Stimulated activated CD8-positive, alpha-beta memory T cell treated with anti-CD3 and anti-CD28 coated beads, Interleukin-12 subunit alpha, Interleukin-12 subunit beta, amount 100 ng/mL, for 24 hours (primary cell): ENCODE results near the gene IRGQ.
"Not testable (repeated sequence)": the region's sequence is repeated elsewhere in the genome, so short reads cannot be mapped to it uniquely, and the experiment has no call there.

ENCODE experiments used
- DNase-seq: peaks from one replicate; pipeline ENCODE4 v3.0.0-alpha.2; 2020; ENCODE audit errors: extremely low read depth

Gene IRGQ

GRCh38 chr19:43623889-43624670 is 28.1 kb upstream of the IRGQ start:
- no peak for DNase-seq

DNA sequence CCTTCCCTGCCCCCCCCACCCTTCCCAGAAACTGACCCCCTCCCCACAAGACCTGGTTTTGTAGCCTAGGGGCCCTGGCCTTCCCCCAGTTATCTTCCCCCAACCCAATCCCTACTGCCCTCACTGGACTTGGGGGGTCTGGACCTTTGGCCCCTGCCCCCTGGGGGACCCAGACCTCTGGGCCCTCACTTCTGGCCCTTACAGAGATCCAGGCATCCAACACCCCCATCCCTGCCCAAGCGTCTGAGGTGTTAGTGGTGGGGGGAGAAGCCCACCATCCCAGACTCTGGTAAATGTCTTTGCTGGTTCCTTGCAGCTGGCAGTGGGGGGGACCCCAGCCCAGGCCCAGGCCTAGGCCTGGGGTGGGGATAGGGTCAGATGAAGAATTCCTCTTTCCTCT is 27.0 kb upstream of the IRGQ start:
- DNase-seq, result no peak

GRCh38 chr19:43622070-43622469 is 26.1 kb upstream of the IRGQ start:
- DNase-seq, result no peak

DNA sequence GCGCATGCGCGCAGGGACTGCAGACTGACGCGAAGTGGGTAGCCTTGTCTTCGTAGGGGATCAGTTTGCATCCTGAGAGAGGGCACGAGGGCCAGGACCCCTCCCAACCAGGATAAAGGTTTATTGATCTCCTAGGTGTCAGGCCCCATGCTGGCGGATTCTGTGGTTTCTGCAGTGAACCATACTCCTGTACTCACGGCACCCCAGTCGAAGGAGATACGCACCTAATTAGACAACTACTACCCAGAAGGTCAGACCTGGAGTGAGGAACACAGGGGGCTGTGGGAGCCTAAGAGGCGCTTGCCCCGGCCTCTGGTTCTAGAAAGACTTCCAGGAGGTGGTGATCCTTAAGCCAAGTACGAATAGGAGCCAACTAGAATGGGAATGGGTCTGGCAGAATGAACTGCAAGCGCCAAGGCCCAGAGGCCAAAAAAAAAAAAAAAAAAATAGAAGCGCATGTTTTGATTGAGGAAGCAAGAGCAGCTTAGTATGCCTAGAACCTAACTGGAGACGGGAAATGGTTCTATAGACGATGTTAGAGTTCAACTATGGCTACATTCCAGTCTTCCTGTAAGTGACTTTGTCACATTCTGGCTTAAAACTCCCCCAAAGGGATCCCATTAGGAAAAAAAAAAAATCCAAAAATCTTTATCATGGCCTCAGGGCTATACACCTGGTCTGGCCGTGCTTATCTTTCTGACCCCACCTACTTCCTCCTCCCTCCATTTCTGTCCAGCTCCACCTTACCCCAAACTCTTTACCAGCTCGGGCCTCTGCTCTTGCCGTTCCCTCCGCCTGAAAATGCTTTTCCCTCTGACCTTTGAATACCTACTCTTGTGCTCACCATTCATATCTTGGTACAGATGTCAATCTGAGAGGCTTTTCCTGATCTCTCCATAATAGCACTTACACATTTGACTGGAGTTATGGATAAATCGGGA is 24.4 kb upstream of the IRGQ start:
- no peak for DNase-seq

DNA sequence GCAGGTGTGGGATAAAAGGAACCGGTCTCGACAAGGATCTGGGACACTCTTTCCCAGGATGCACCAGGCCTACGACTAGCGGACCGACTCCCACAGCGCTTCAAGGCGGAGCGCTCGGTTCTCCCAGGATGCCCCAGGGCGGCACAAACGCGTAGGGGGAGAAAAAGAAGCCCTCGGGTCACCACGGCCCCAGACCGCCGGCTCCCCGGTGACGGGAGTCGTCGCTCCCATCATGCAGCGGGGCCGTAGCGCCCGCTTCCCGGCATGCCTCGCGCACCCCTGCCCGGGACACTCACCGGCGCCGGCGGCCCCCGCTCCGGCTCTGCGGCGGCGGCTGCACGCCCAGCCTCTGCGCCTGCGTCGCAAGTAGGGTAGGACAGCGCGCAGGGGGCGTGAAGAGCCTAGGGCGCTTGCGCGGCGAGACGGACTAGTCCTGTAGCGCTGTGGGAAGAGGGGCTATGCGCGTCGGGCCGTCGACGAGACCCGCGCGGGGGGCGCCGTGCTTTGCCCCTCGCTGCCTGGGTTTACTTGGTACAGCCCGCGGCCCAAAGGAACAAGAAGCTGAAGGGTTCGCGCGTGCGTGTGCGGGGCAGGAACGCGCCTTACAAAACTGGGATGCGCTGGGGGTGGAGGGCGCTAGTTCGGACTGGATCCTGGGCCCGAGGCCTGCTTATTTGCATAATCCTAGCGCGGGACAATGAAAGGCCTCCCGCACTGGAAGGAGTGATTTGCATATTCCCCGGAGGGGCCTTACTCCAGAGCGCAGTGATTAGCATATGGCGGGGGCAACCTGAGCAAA is 23.5 kb upstream of the IRGQ start, which contains the start of gene ZNF428:
Gene ZNF428 (minus strand): TSS at position 368 of the 799 bp plus-strand sequence. CDS start 5,325 bp downstream, outside the sequence.
- peak; percentile 73 for DNase-seq

DNA sequence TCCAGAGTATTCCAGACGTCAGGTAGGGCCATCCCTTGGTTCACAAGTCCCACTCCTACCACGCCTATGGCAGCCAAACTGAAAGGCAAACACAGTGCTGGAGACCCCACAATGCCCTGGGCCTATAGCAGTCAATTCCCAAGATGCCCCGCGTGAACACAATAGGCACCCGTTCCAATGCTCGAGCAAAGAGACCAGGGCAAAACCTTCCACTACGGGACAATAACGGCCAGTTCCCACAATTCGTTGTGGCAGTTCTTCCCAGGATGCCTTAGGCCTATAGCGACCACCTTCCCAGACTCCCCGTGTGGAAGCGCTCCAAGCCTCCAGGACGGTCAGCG is 23.0 kb upstream of the IRGQ start:
- DNase-seq, result no peak

- DNase-seq, result no peak
Observed at GRCh38 chr19:43616954-43617353, 21.0 kb upstream of the IRGQ start.

DNA sequence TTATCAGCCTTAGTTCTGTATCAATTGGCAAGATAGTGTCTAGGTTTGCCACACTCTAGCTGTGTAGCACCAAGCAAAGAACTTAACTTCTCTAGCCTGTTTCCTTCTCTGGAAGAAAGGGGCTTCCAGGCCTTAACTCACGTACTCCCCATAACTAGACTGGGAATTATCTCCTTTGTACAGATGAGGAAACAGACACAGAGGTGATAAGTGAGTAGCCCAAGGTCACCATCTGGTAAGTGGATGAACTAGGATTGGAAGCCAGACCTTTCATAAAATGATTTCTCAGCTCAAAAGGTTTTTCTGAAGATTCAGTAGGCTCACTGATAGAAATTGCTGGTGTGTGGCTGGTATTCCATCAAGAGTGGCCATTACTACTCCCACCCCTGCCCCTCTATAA is 20.4 kb upstream of the IRGQ start:
- DNase-seq, result no peak

GRCh38 chr19:43612374-43612773 is 16.4 kb upstream of the IRGQ start:
- DNase-seq, result no peak

DNA sequence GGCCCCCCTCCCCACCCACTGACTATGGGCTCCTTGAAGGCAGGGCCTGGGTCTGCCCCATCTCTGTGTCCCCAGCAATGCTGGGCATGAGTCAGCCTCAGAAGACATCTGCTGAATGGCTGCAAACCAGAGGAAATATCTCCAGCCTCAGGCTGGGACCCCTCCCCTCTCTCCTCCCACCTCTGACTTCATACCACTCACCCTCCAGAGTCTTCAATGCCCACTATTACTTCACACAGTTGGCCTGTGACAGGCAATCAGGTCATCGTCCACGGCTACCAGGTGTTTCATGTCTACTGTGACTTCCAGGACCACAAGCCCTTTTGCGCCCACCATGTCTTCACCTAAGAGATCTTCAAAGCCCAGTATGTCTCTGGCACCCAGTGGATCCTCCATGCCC is 15.9 kb upstream of the IRGQ start, which contains the start of gene SRRM5:
Gene SRRM5 (plus strand): TSS at position 301 of the 400 bp plus-strand sequence. CDS start 34 bp downstream, at position 335.
- DNase-seq, result no peak

- no peak for DNase-seq
Observed at GRCh38 chr19:43610493-43610892, 14.6 kb upstream of the IRGQ start.

DNA sequence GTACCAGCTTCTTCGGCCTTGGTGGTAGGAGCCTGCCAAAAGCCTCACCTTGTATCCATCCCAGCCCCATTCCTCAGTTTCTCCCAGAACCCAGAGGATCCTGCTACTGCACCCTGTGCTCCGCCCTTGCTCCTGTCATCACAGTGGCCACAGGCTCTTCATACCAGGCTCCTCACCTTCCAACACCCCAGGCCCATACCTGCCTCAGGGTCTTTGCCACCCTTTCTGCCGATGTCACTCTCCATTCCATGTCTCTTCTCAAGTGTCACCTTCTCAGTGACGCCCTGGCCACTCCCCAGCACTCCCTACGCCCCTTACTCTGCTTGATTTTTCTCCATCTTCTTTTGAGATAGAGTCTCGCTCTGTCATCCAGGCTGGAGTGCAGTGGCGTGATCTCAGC is 13.9 kb upstream of the IRGQ start:
- no peak for DNase-seq

DNA sequence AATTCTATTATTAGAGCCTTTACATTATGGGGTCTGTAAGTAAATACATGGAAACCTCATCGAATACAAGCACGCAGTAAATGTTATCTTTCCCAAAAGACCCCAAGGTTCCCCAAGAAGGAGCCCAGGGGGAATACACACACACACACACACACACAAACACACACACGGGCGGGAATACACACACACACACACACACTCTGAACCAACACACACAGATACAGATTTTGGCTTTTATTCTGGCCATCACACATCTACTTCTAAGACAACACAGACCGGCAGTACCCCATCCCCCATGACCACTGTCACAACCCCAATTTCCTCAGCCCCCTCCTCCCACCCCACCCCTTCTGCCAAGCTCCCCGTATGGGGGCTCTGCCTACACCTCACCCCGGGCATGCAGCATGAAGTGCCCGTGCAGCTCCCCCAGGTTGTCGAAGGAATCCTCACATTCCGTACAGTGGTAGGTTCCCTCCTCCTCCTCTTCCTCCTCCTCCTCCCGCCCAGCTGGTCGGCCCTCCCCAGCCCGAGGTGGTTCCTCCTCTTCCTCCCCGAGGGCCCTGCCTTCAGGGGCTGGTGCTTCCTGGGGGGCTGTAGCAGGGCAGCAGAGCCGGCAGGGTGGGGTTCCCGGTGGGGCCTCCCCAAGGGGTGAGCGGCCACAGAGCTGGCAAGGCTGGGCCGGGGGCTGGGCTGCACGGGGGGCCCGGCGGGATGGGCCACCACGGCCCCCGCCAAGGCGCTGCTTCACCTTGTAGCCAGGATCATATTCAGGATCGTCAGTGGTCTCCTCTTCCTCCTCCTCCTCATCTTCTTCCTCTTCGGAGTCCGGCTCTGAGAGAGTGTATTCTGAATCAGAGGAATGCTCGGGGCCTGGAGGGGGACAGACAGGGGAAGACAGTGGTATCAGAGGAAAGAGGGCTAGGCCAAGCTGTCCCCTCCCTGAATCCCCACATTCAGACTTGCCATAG is 11.6 kb upstream of the IRGQ start:
- DNase-seq, result no peak

DNA sequence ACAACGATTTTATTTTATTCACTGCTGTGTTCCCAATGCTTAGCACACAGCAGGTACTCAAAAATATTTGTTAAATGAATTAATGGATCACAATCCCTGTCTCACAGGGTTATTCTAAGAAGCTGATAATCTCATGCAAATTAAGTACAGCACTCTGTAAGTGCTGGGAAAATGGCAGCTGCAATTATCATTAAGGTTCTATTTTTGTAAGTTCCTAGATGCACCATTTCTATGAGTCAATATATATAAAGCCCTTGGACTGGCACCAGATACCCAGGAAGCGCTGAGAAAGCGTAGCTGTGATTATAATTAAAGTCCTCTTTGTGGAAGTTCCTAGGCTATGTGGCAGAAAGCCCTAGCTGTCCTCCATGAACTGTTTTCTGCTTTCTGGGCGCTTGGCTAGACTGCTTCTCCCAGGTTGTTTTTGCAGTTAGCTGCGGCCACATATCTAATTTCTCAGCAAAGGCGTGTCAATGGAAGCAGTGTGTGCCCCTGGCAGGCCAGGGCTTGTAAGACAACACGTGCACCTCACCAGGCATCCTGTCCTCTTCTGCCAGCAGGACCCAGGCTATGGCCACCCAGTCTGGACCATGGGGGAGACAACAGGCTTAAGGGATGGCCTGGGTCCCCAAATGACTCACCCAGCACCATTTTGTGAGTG is 10.8 kb upstream of the IRGQ start:
- no peak for DNase-seq

- DNase-seq, result no peak
Observed at GRCh38 chr19:43605875-43606568, 10.1 kb upstream of the IRGQ start.

DNA sequence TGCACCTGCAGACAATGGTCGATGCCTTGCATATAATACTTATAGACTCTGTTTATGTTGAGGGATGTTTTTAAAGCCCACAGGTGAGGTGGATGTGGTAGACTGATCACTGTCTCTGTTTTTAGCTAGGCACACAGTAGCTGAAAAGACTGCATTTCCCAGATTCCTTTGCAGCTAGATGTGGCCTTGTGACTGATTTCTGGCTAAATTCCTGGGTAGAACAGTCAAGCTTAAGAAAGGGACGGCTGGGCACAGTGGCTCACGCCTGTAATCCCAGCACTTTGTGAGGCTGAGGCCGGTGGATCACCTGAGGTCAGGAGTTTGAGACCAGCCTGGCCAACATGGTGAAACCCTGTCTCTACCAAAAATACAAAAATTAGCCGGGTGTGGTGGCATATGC is 4.4 kb upstream of the IRGQ start:
- DNase-seq, result not testable (repeated sequence)

DNA sequence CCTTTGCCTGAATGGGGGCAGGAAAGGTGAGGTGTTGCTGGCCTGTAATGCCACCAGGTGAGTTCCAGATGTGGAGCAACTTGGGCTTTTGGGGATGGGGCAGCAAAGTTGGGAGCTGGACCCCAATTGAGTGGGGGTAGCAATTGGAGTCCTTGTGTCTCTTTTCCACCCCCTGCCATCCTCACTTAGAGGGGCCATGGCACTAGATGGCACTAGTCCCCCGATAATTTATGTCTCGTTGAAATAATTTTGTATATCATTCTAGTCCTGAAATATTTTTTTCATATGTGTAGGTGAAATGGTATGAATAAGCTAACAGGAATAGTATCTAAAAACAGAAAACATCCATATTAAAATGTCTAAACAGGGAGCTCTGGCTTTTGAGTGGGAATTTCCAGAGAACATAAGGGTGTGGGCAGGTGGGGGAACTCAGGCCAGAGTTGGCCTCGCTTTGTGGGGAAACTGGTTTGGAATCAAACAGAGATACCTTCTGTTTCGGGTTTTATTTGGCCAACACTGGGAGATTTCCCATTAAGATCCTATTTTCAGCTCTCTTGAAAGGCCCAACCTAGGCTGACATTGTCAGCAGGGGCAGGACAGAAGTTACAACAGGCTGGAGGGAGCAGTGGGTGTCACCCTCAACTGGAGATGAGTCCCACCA is 3.8 kb upstream of the IRGQ start:
- DNase-seq, result no peak

DNA sequence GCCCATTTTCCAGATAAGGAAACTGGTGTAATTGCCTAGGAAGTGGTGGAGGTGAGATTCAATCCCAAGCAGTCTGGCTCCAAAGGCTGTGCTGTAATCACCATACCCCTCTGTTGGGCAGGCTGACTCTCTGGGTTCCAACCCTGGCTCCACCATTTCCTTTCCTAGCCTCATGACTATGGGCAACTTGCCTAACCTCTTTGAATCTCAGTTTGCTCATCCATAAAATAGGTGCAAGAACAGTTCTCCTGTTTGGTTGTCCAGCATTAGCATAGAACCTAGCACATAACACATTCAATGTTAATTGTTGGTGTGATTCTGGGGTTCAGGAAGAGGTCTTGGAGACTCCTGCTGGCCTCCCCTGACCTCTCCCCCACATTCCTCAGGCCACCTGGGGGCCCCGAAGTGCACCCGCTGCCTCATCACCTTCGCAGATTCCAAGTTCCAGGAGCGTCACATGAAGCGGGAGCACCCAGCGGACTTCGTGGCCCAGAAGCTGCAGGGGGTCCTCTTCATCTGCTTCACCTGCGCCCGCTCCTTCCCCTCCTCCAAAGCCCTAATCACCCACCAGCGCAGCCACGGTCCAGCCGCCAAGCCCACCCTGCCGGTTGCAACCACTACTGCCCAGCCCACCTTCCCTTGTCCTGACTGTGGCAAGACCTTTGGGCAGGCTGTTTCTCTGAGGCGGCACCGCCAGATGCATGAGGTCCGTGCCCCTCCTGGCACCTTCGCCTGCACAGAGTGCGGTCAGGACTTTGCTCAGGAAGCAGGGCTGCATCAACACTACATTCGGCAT is 2.7 kb upstream of the IRGQ start:
- DNase-seq, result no peak
